ENCODE results near the gene INVS. TPM values are rescaled to one million over a fixed set of nuclear protein-coding genes. Genes with fewer than 3 reads are reported as not detected.
A peak's percentile ranks its signal among the peaks of the same experiment; 100 is the strongest.
"Not testable (repeated sequence)": the region's sequence is repeated elsewhere in the genome, so short reads cannot be mapped to it uniquely, and the experiment has no call there.

The INVS gene
- total and polyA plus RNA-seq, 2 experiments from 2014 or later, result 4.1 to 8.7 TPM

- TF ChIP-seq CTCF (conservative IDR thresholded peaks at IDR 0.05; ENCODE audit: low read depth in 2 of 2), result peak; percentile 61 to 94
Measured at GRCh38 chr9:100322954-100323536, 224.0 kb downstream of the INVS start (continued).

GRCh38 chr9:100324594-100325200 is 225.7 kb downstream of the INVS start:
- H3K9me2 ChIP-seq (ENCODE audit: insufficient read depth), result no peaks in the 10 kb centered on the region
- Mint-ChIP-seq H3K4me3 (no peak overlapping the region), H3K27me3 (ENCODE audit: insufficient read depth, low read depth, poor library complexity) (no peaks in the 10 kb centered on the region), H3K4me1 (no peaks in the 10 kb centered on the region), H3K36me3 (ENCODE audit: low read depth) (peaks cover 58% of the 10 kb centered on the region), H3K27ac (no peak overlapping the region), H3K9me3 (no peaks in the 10 kb centered on the region)
- no peak overlapping the region for H3K27ac ChIP-seq (ENCODE audit: low read depth)
- H3K79me2 ChIP-seq (replicated peaks; ENCODE audit: insufficient read depth), result peaks cover 59% of the 10 kb centered on the region
- H3F3A ChIP-seq (replicated peaks; ENCODE audit: low read depth), result peaks cover 4% of the 10 kb centered on the region
- no peaks in the 10 kb centered on the region for H3K4me1 ChIP-seq (ENCODE audit: insufficient read depth)
- no peaks in the 10 kb centered on the region for H3K27me3 ChIP-seq (ENCODE audit: insufficient read depth)
- TF ChIP-seq CTCF (conservative IDR thresholded peaks at IDR 0.05; ENCODE audit: low read depth in 2 of 2), result peak in 1 of 2 experiments; percentile 72; a peak in 3 of 4 replicates
- TF ChIP-seq ZNF114 (CRISPR knock-in tag; IDR thresholded peaks at IDR 0.05), result no peak
- no peak for TF ChIP-seq JUNB (IDR thresholded peaks at IDR 0.05; ENCODE audit: unreplicated experiment)
- DNase-seq (ENCODE audit: low spot score) (peak; percentile 72), ATAC-seq (no peak)
- no peak overlapping the region for H3K4me3 ChIP-seq
- H4K20me1 ChIP-seq (replicated peaks; ENCODE audit: insufficient read depth), result peaks cover 20% of the 10 kb centered on the region
- no peak overlapping the region for H2AFZ ChIP-seq
- no peak overlapping the region for H3K4me2 ChIP-seq
- H3K36me3 ChIP-seq (ENCODE audit: insufficient read depth), result peaks cover 41% of the 10 kb centered on the region

- H3K27me3 ChIP-seq (ENCODE audit: insufficient read depth); H2AFZ ChIP-seq; H3K9me2 ChIP-seq (ENCODE audit: insufficient read depth); H3K4me2 ChIP-seq; DNase-seq (ENCODE audit: low spot score); H3K4me3 ChIP-seq; H3K27me3 Mint-ChIP-seq (ENCODE audit: insufficient read depth, low read depth, poor library complexity); ATAC-seq; H3K4me3 Mint-ChIP-seq; H3K27ac Mint-ChIP-seq; H3K27ac ChIP-seq (ENCODE audit: low read depth); H3K9me3 Mint-ChIP-seq; H3F3A ChIP-seq (replicated peaks; ENCODE audit: low read depth): not testable (repeated sequence)
- Histone ChIP-seq H3K36me3 (ENCODE audit: insufficient read depth) (peaks cover 13% of the 10 kb centered on the region; the same call in 1 of the 2 replicates), H3K79me2 (replicated peaks; ENCODE audit: insufficient read depth) (peaks cover 97% of the 10 kb centered on the region), H3K4me1 (ENCODE audit: insufficient read depth) (peaks cover 24% of the 10 kb centered on the region), H4K20me1 (replicated peaks; ENCODE audit: insufficient read depth) (peaks cover 26% of the 10 kb centered on the region)
- Mint-ChIP-seq H3K36me3 (ENCODE audit: low read depth) (peaks cover 48% of the 10 kb centered on the region), H3K4me1 (peaks cover 25% of the 10 kb centered on the region)
Measured at GRCh38 chr9:100338736-100339135, 239.7 kb downstream of the INVS start.

Data from GM23338 (cell line).